ENCODE results near the gene USP25. TPM values are rescaled to one million over a fixed set of nuclear protein-coding genes. Genes with fewer than 3 reads are reported as not detected.

The USP25 gene
- polyA plus RNA-seq, 1 donor (not counting 4 experiments of a cell fraction or from before 2014, with no cell fraction given) = 17.8 TPM

- Histone ChIP-seq H3K36me3 (ENCODE audit: control insufficient read depth in 2 of 2, extremely low read depth in 1 of 2, insufficient read depth in 2 of 2, low read length in 2 of 2) (no peaks in the 10 kb centered on the region), H3K27me3 (ENCODE audit: control insufficient read depth, extremely low read depth, insufficient read depth, low read length) (no peaks in the 10 kb centered on the region), H3K79me2 (ENCODE audit: control insufficient read depth, insufficient read depth, low read length) (peaks cover 78% of the 10 kb centered on the region), H3K9ac (ENCODE audit: control insufficient read depth, extremely low read depth, insufficient read depth, low read length) (no peak overlapping the region), H3K27ac (ENCODE audit: control insufficient read depth, insufficient read depth, low read length) (no peak overlapping the region), H3K4me2 (ENCODE audit: control insufficient read depth, extremely low read depth, insufficient read depth, low read depth, low read length) (no peak overlapping the region), H3K9me3 (ENCODE audit: control insufficient read depth, low read depth, low read length) (no peaks in the 10 kb centered on the region), H2AFZ (ENCODE audit: control insufficient read depth, low read length) (no peak overlapping the region), H3K4me1 (ENCODE audit: control insufficient read depth, extremely low read depth, insufficient read depth, low read length) (peaks cover 18% of the 10 kb centered on the region), H4K20me1 (ENCODE audit: control insufficient read depth, extremely low read depth, insufficient read depth, low read length) (no peaks in the 10 kb centered on the region), H3K9me1 (ENCODE audit: control insufficient read depth, extremely low read depth, insufficient read depth, low read length) (peaks cover 2% of the 10 kb centered on the region), H3K4me3 (ENCODE audit: control insufficient read depth in 2 of 3, extremely low read depth in 1 of 3, insufficient read depth in 2 of 3, low read depth in 1 of 3, low read length in 3 of 3) (no peak overlapping the region)
- no peak for TF ChIP-seq EZH2 (IDR thresholded peaks at IDR 0.05; ENCODE audit: low read length)
- DNase-seq (ENCODE audit: low read depth, low spot score) (no peak), FAIRE-seq (no peak)
- dilution Hi-C loops (cut with MboI; ENCODE audit: extremely low pct_ligation_motif_present, low sequenced_read_pairs) = no loop called here
Measured at GRCh38 chr21:15753741-15754140, 24.0 kb downstream of the USP25 start.

GRCh38 chr21:15754640-15755039, 24.9 kb downstream of the USP25 start:
- Histone ChIP-seq H3K9me3 (ENCODE audit: control insufficient read depth, low read depth, low read length) (no peaks in the 10 kb centered on the region), H3K9me1 (ENCODE audit: control insufficient read depth, extremely low read depth, insufficient read depth, low read length) (peaks cover 2% of the 10 kb centered on the region), H3K79me2 (ENCODE audit: control insufficient read depth, insufficient read depth, low read length) (peaks cover 74% of the 10 kb centered on the region), H4K20me1 (ENCODE audit: control insufficient read depth, extremely low read depth, insufficient read depth, low read length) (no peaks in the 10 kb centered on the region), H3K27me3 (ENCODE audit: control insufficient read depth, extremely low read depth, insufficient read depth, low read length) (no peaks in the 10 kb centered on the region), H3K36me3 (ENCODE audit: control insufficient read depth in 2 of 2, extremely low read depth in 1 of 2, insufficient read depth in 2 of 2, low read length in 2 of 2) (no peaks in the 10 kb centered on the region), H3K4me2 (ENCODE audit: control insufficient read depth, extremely low read depth, insufficient read depth, low read depth, low read length) (peak overlapping the region; percentile 20), H2AFZ (ENCODE audit: control insufficient read depth, low read length) (no peak overlapping the region), H3K9ac (ENCODE audit: control insufficient read depth, extremely low read depth, insufficient read depth, low read length) (no peak overlapping the region), H3K27ac (ENCODE audit: control insufficient read depth, insufficient read depth, low read length) (no peak overlapping the region), H3K4me1 (ENCODE audit: control insufficient read depth, extremely low read depth, insufficient read depth, low read length) (peaks cover 18% of the 10 kb centered on the region), H3K4me3 (ENCODE audit: control insufficient read depth in 2 of 3, extremely low read depth in 1 of 3, insufficient read depth in 2 of 3, low read depth in 1 of 3, low read length in 3 of 3) (no peak overlapping the region)
- TF ChIP-seq CTCF (optimal IDR thresholded peaks at IDR 0.05 in 1 of 3, IDR thresholded peaks at IDR 0.05 in 1 of 3, conservative IDR thresholded peaks at IDR 0.05 in 1 of 3; ENCODE audit: extremely low read depth in 1 of 3, insufficient read depth in 2 of 3, low read length in 3 of 3) (no peak), EZH2 (IDR thresholded peaks at IDR 0.05; ENCODE audit: low read length) (no peak)
- DNase-seq (ENCODE audit: low read depth, low spot score) = peak; percentile 54
- dilution Hi-C loops (cut with MboI; ENCODE audit: extremely low pct_ligation_motif_present, low sequenced_read_pairs) = no loop called here
- FAIRE-seq = peak; percentile 77

- FAIRE-seq (no peak), DNase-seq (ENCODE audit: low read depth, low spot score) (no peak)
- Histone ChIP-seq H4K20me1 (ENCODE audit: control insufficient read depth, extremely low read depth, insufficient read depth, low read length) (no peaks in the 10 kb centered on the region), H3K4me1 (ENCODE audit: control insufficient read depth, extremely low read depth, insufficient read depth, low read length) (peaks cover 18% of the 10 kb centered on the region), H3K27ac (ENCODE audit: control insufficient read depth, insufficient read depth, low read length) (no peak overlapping the region), H3K36me3 (ENCODE audit: control insufficient read depth in 2 of 2, extremely low read depth in 1 of 2, insufficient read depth in 2 of 2, low read length in 2 of 2) (no peaks in the 10 kb centered on the region), H3K27me3 (ENCODE audit: control insufficient read depth, extremely low read depth, insufficient read depth, low read length) (no peaks in the 10 kb centered on the region), H3K9me1 (ENCODE audit: control insufficient read depth, extremely low read depth, insufficient read depth, low read length) (peaks cover 2% of the 10 kb centered on the region), H3K79me2 (ENCODE audit: control insufficient read depth, insufficient read depth, low read length) (peaks cover 72% of the 10 kb centered on the region), H3K9me3 (ENCODE audit: control insufficient read depth, low read depth, low read length) (no peaks in the 10 kb centered on the region), H3K4me3 (ENCODE audit: control insufficient read depth in 2 of 3, extremely low read depth in 1 of 3, insufficient read depth in 2 of 3, low read depth in 1 of 3, low read length in 3 of 3) (no peak overlapping the region), H3K9ac (ENCODE audit: control insufficient read depth, extremely low read depth, insufficient read depth, low read length) (no peak overlapping the region), H2AFZ (ENCODE audit: control insufficient read depth, low read length) (no peak overlapping the region), H3K4me2 (ENCODE audit: control insufficient read depth, extremely low read depth, insufficient read depth, low read depth, low read length) (no peak overlapping the region)
- dilution Hi-C loops (cut with MboI; ENCODE audit: extremely low pct_ligation_motif_present, low sequenced_read_pairs) = no loop called here
- no peak for TF ChIP-seq EZH2 (IDR thresholded peaks at IDR 0.05; ENCODE audit: low read length)
- no peak for TF ChIP-seq CTCF (optimal IDR thresholded peaks at IDR 0.05 in 1 of 3, IDR thresholded peaks at IDR 0.05 in 1 of 3, conservative IDR thresholded peaks at IDR 0.05 in 1 of 3; ENCODE audit: extremely low read depth in 1 of 3, insufficient read depth in 2 of 3, low read length in 3 of 3)
Measured at GRCh38 chr21:15755125-15755524, 25.3 kb downstream of the USP25 start.
